Osteocyte (in vitro differentiated cells): ENCODE results near the gene FOXR1. TPM values are rescaled to one million over a fixed set of nuclear protein-coding genes. Genes with fewer than 3 reads are reported as not detected.

Experiments used
- DNase-seq: peaks from one replicate; pipeline ENCODE4 v3.0.0; 2021; ENCODE audit warnings: mixed read lengths; ENCODE audit not compliant: unreplicated experiment; ENCODE audit errors: extremely low spot score
- H3K27ac Mint-ChIP-seq: one replicate; pipeline ENCODE4 v1.8.0; 2021; ENCODE audit warnings: mild to moderate bottlenecking, mixed read lengths; ENCODE audit not compliant: unreplicated experiment
- H3K27me3 Mint-ChIP-seq: one replicate; pipeline ENCODE4 v1.8.0; 2021; ENCODE audit warnings: mixed read lengths; ENCODE audit not compliant: unreplicated experiment
- H3K36me3 Mint-ChIP-seq: one replicate; pipeline ENCODE4 v1.8.0; 2021; ENCODE audit warnings: mixed read lengths; ENCODE audit not compliant: unreplicated experiment
- H3K4me1 Mint-ChIP-seq: one replicate; pipeline ENCODE4 v1.8.0; 2021; ENCODE audit warnings: mixed read lengths; ENCODE audit not compliant: unreplicated experiment
- H3K4me3 Mint-ChIP-seq: one replicate; pipeline ENCODE4 v1.8.0; 2021; ENCODE audit warnings: mild to moderate bottlenecking, moderate library complexity, mixed read lengths; ENCODE audit not compliant: unreplicated experiment
- H3K9me3 Mint-ChIP-seq: one replicate; pipeline ENCODE4 v1.8.0; 2021; ENCODE audit warnings: mixed read lengths; ENCODE audit not compliant: unreplicated experiment
- total RNA-seq: library from RNA; stranded (reverse); gene quantifications from 2 replicates; pipeline ENCODE4 v1.2.1, GENCODE V29; 2021
- TF ChIP-seq, protein P1 (sequence below): fragments of 200-600 bp; sonication (generic); IDR thresholded peaks from 2 replicates; pipeline ENCODE4 v1.5.0; 2021; ENCODE audit warnings: antibody characterized with exemption, mild to moderate bottlenecking, moderate library complexity

Gene FOXR1
- total RNA-seq, 1 donor from 2014 or later: not detected

DNA sequence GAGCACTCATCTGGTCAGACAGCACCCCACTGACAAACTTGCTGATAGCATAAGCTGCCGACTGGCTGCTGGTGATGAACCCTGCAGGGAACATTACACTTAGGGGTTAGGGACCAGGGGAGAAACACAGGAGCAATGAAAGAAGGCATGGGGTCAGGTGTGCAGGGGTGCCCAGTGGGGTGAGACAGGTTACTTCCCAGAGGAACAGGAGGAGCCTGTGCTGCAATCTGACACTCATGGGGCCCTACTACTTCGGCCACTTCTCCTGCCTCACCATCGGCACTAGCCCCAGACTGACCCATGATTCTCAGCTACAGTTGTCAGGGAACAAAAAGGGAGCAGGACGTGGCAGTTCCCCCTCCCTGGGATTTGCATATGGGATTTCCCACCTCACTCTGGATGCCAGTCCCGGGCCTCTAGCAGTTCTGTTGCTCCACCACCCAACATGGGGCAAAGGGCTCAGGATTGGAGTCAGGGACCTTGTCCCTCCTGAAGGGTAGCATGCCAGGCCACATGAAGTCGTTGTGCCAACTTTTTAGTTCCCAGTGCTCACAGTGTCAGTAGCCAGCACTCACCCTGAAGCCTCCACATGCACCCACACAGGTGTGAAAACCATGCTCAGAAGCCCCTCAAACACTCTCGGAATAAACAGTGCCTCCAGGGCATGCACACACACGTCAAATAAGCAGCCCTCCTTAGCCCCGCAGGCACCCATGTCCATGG, 56.9 kb downstream of the FOXR1 start:
- no peak for DNase-seq
- H3K4me1 Mint-ChIP-seq: peaks cover 18% of the 10 kb centered on the region
- no peak overlapping the region for H3K27ac Mint-ChIP-seq
- H3K36me3 Mint-ChIP-seq: peaks cover 7% of the 10 kb centered on the region
- H3K4me3 Mint-ChIP-seq: peak overlapping the region; percentile 79
- no peaks in the 10 kb centered on the region for H3K27me3 Mint-ChIP-seq
- TF ChIP-seq, protein P1, sequence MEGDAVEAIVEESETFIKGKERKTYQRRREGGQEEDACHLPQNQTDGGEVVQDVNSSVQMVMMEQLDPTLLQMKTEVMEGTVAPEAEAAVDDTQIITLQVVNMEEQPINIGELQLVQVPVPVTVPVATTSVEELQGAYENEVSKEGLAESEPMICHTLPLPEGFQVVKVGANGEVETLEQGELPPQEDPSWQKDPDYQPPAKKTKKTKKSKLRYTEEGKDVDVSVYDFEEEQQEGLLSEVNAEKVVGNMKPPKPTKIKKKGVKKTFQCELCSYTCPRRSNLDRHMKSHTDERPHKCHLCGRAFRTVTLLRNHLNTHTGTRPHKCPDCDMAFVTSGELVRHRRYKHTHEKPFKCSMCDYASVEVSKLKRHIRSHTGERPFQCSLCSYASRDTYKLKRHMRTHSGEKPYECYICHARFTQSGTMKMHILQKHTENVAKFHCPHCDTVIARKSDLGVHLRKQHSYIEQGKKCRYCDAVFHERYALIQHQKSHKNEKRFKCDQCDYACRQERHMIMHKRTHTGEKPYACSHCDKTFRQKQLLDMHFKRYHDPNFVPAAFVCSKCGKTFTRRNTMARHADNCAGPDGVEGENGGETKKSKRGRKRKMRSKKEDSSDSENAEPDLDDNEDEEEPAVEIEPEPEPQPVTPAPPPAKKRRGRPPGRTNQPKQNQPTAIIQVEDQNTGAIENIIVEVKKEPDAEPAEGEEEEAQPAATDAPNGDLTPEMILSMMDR: no peak
- no peaks in the 10 kb centered on the region for H3K9me3 Mint-ChIP-seq

- DNase-seq: no peak
- H3K4me1 Mint-ChIP-seq: peaks cover 17% of the 10 kb centered on the region
- TF ChIP-seq, protein P1: no peak
- no peaks in the 10 kb centered on the region for H3K27me3 Mint-ChIP-seq
- H3K4me3 Mint-ChIP-seq: peak overlapping the region; percentile 79
- no peaks in the 10 kb centered on the region for H3K9me3 Mint-ChIP-seq
- H3K36me3 Mint-ChIP-seq: peaks cover 6% of the 10 kb centered on the region
- H3K27ac Mint-ChIP-seq: no peak overlapping the region
Observed at GRCh38 chr11:119029069-119029339, 57.4 kb downstream of the FOXR1 start.

DNA sequence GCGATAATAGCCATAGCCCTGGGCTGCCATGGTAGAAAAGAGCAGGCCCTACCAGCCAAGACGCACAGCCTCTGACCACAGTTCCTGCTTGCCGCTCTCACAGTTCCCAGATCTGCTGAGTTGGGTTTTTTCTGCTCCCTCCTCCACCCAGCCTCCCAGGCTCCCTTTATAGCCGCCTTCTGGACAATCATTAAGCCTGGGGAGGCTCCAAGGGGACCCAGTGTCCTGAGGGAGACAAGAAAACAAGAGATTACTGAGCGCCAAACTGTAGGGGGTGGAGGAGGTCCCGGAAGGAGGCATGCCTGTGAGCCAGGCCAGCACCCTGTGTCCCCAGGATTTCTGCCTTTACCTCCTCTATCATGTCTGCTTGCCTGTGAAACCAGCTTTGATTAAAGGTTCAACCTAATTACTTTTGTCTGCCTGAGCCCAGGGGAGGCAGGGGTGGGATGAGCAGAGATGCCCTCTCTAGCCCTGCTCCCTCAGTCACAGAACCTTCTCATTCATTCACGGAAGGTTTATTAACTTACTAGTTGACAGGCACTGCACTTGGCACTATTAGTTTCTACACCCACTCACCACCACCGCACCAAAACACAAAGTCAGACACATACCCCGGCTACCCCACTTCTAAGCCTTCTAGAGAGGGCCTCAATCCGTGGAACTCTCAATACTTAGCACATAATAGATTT, 57.9 kb downstream of the FOXR1 start:
- TF ChIP-seq, protein P1: no peak
- H3K4me1 Mint-ChIP-seq: peaks cover 17% of the 10 kb centered on the region
- no peak overlapping the region for H3K27ac Mint-ChIP-seq
- no peaks in the 10 kb centered on the region for H3K27me3 Mint-ChIP-seq
- DNase-seq: no peak
- H3K4me3 Mint-ChIP-seq: peak overlapping the region; percentile 79
- peaks cover 1% of the 10 kb centered on the region for H3K36me3 Mint-ChIP-seq
- H3K9me3 Mint-ChIP-seq: no peaks in the 10 kb centered on the region

DNA sequence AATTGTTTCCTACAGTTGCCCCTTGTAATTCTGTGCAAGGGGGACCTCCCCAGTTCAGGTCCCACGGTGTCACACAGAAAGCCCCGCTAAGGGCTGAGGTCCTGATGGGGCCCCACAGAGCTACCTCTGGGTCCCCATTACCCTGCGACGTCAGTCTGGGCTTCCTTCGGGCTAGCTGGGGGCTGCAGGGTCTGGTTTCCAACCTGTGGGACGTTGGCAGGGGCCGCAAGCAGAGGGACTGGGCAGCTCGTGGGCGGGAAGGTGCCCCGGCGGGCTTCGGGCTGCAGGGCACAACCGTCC, 58.4 kb downstream of the FOXR1 start:
- Mint-ChIP-seq H3K4me1 (peaks cover 17% of the 10 kb centered on the region), H3K36me3 (no peaks in the 10 kb centered on the region)

More for the DNA sequence above, 58.4 kb downstream of the FOXR1 start:
- DNase-seq: no peak
- Mint-ChIP-seq H3K27ac (no peak overlapping the region), H3K4me3 (peak overlapping the region; percentile 79), H3K27me3 (no peaks in the 10 kb centered on the region), H3K9me3 (no peaks in the 10 kb centered on the region)
- TF ChIP-seq, protein P1: no peak
